ENCODE measurements around the gene FANCC.

The FANCC gene

DNA sequence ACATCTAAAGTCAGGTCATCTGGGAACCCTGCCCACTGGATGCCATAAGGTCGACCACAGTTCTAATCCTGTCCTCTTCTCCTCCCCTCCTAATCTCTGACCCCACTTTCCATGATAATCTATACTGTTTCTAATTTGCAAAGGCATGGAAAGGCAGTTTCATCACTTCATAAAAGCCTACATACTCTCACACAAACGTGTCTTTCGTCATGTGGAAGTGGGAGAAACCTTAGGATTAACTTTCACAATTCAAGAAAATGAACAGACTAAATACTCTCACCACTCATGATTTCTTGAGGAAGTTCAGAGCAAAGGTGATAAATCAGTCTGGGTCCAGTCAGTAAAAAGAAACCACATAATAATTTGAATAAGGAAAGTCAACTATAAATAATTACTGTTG, 5.5 kb downstream of the FANCC start:
- no peaks in the 10 kb centered on the region for H3K9me3 ChIP-seq (ENCODE audit: insufficient read depth, low read length)
- H3K4me1 ChIP-seq (ENCODE audit: insufficient read depth, insufficient read length), result no peaks in the 10 kb centered on the region
- no peak for DNase-seq (ENCODE audit: low read depth, low spot score)
- H3K36me3 ChIP-seq (ENCODE audit: insufficient read depth, insufficient read length, low read length), result peaks cover 15% of the 10 kb centered on the region
- H3K4me3 ChIP-seq (ENCODE audit: insufficient read length, low read depth), result no peak overlapping the region
- no peak overlapping the region for H3K9ac ChIP-seq (ENCODE audit: insufficient read length, low read depth)
- TF ChIP-seq YY1 (IDR thresholded peaks at IDR 0.05; ENCODE audit: insufficient read depth, insufficient read length) (no peak), SUZ12 (IDR thresholded peaks at IDR 0.05; ENCODE audit: extremely low read depth, insufficient read depth, insufficient read length) (no peak), ZNF274 (IDR thresholded peaks at IDR 0.05; ENCODE audit: low read depth, low read length) (no peak)
- no peaks in the 10 kb centered on the region for H3K27me3 ChIP-seq (ENCODE audit: insufficient read depth, insufficient read length)

DNA sequence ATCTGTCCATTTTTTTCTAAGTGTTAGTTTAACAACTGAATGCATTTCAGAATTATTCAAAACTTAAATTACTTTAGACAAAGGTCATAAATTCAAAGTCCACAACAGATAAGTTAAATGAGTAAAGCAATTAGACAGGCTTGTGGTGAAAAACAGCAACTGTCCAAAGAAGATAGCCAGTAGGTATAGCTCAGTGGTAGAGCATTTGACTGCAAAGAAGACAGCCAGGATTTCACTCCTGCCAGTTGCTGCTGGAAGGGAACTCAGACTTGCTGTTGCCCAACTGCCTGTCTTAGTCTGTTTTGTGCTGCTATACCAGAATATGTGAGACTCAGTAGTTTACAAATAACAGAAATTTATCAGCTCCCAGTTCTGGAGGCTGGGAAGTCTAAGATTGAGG, 10.0 kb downstream of the FANCC start:
- Histone ChIP-seq H3K4me1 (ENCODE audit: insufficient read depth, insufficient read length) (peaks cover 2% of the 10 kb centered on the region), H3K36me3 (ENCODE audit: insufficient read depth, insufficient read length, low read length) (peaks cover 4% of the 10 kb centered on the region), H3K27me3 (ENCODE audit: insufficient read depth, insufficient read length) (no peaks in the 10 kb centered on the region), H3K9me3 (ENCODE audit: insufficient read depth, low read length) (no peaks in the 10 kb centered on the region), H3K9ac (ENCODE audit: insufficient read length, low read depth) (no peak overlapping the region), H3K4me3 (ENCODE audit: insufficient read length, low read depth) (no peak overlapping the region)
- no peak for DNase-seq (ENCODE audit: low read depth, low spot score)
- no peak for TF ChIP-seq SUZ12 (IDR thresholded peaks at IDR 0.05; ENCODE audit: extremely low read depth, insufficient read depth, insufficient read length)
- TF ChIP-seq YY1 (IDR thresholded peaks at IDR 0.05; ENCODE audit: insufficient read depth, insufficient read length), result no peak
- no peak for TF ChIP-seq ZNF274 (IDR thresholded peaks at IDR 0.05; ENCODE audit: low read depth, low read length)

DNA sequence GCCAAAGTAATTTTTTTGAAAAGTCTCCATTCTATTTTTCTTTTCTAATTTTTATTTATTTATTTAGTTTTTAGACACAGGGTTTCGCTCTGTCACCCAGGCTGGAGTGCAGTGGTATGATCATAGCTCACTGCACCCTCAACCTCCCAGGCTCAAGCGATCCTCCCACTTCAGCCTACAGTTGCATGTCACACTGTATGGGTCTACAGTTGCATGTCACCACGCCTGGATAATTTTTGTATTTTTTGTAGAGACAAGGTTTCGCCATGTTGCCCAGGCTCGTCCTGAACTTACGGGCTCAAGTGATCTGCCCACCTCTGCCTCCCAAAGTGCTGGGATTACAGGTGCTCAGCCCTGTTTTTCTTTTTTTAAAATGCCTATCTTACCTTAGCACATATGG, 10.7 kb downstream of the FANCC start:
- Histone ChIP-seq H3K4me3 (ENCODE audit: insufficient read length, low read depth) (no peak overlapping the region), H3K9ac (ENCODE audit: insufficient read length, low read depth) (no peak overlapping the region), H3K36me3 (ENCODE audit: insufficient read depth, insufficient read length, low read length) (peaks cover 4% of the 10 kb centered on the region), H3K4me1 (ENCODE audit: insufficient read depth, insufficient read length) (peaks cover 2% of the 10 kb centered on the region), H3K9me3 (ENCODE audit: insufficient read depth, low read length) (no peaks in the 10 kb centered on the region), H3K27me3 (ENCODE audit: insufficient read depth, insufficient read length) (no peaks in the 10 kb centered on the region)
- no peak for TF ChIP-seq YY1 (IDR thresholded peaks at IDR 0.05; ENCODE audit: insufficient read depth, insufficient read length)
- no peak for TF ChIP-seq ZNF274 (IDR thresholded peaks at IDR 0.05; ENCODE audit: low read depth, low read length)
- TF ChIP-seq SUZ12 (IDR thresholded peaks at IDR 0.05; ENCODE audit: extremely low read depth, insufficient read depth, insufficient read length), result no peak
- DNase-seq (ENCODE audit: low read depth, low spot score), result no peak

DNA sequence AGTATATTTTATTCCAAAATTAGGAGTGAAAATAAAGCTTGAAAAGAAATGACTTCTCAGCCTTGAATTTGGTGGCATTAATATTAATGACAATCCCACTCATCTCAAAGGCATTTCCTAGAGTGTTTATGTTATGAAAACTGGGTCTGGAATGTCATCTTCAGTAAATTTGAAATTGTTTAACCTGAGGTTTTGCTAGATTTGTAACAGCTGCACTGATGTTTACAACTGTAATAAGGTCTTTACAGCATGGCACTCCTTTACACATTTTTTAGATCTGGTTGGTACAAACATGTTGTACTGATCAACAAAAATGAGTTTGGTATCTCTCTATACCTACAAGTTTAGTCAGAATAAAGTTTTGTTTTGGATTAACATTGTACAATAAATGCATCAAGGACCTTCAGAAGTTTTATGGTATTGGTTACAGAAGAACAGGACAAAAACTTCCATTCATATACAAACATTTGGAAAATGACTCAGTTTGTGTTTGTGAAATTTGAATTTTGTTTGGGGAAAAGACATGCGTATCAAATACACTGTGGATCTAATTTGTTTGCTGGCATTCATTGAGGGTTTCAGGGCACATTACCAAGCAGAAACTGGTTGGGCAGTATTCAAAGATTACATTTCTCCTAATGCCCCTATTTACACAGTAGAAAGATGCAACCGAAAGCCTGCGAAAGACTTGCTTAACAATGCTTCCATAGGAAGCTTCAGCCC, 11.6 kb downstream of the FANCC start:
- H3K9ac ChIP-seq (ENCODE audit: insufficient read length, low read depth), result no peak overlapping the region
- no peak overlapping the region for H3K4me3 ChIP-seq (ENCODE audit: insufficient read length, low read depth)
- peaks cover 4% of the 10 kb centered on the region for H3K36me3 ChIP-seq (ENCODE audit: insufficient read depth, insufficient read length, low read length)
- H3K4me1 ChIP-seq (ENCODE audit: insufficient read depth, insufficient read length), result peaks cover 2% of the 10 kb centered on the region
- no peak for DNase-seq (ENCODE audit: low read depth, low spot score)
- H3K9me3 ChIP-seq (ENCODE audit: insufficient read depth, low read length), result no peaks in the 10 kb centered on the region
- no peaks in the 10 kb centered on the region for H3K27me3 ChIP-seq (ENCODE audit: insufficient read depth, insufficient read length)
- TF ChIP-seq SUZ12 (IDR thresholded peaks at IDR 0.05; ENCODE audit: extremely low read depth, insufficient read depth, insufficient read length) (no peak), ZNF274 (IDR thresholded peaks at IDR 0.05; ENCODE audit: low read depth, low read length) (no peak), YY1 (IDR thresholded peaks at IDR 0.05; ENCODE audit: insufficient read depth, insufficient read length) (no peak)

DNA sequence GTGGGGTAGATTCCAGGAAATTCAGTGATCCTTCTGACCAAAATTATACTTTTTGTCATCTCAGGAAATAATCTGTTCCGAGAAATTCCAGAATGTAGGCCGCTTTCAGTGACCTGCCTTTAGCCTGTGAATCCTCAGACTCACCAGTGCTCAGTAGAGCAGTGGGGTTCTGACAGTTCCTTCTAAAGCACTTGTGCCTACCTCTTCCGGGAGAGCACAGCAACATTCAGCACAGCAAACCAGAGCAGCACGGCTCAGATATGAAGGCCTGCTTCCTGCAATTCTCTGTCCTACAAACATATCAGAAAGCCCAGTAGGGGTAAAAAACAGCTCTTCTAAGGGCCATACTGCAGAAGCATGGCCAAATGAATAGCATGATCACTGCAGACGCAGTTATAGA, 15.0 kb downstream of the FANCC start:
- H3K9ac ChIP-seq (ENCODE audit: insufficient read length, low read depth), result no peak overlapping the region
- peaks cover 2% of the 10 kb centered on the region for H3K4me1 ChIP-seq (ENCODE audit: insufficient read depth, insufficient read length)
- H3K9me3 ChIP-seq (ENCODE audit: insufficient read depth, low read length), result no peaks in the 10 kb centered on the region
- DNase-seq (ENCODE audit: low read depth, low spot score), result no peak
- TF ChIP-seq SUZ12 (IDR thresholded peaks at IDR 0.05; ENCODE audit: extremely low read depth, insufficient read depth, insufficient read length) (no peak), YY1 (IDR thresholded peaks at IDR 0.05; ENCODE audit: insufficient read depth, insufficient read length) (no peak), ZNF274 (IDR thresholded peaks at IDR 0.05; ENCODE audit: low read depth, low read length) (no peak)
- H3K27me3 ChIP-seq (ENCODE audit: insufficient read depth, insufficient read length), result no peaks in the 10 kb centered on the region
- H3K4me3 ChIP-seq (ENCODE audit: insufficient read length, low read depth), result no peak overlapping the region
- no peaks in the 10 kb centered on the region for H3K36me3 ChIP-seq (ENCODE audit: insufficient read depth, insufficient read length, low read length)

DNA sequence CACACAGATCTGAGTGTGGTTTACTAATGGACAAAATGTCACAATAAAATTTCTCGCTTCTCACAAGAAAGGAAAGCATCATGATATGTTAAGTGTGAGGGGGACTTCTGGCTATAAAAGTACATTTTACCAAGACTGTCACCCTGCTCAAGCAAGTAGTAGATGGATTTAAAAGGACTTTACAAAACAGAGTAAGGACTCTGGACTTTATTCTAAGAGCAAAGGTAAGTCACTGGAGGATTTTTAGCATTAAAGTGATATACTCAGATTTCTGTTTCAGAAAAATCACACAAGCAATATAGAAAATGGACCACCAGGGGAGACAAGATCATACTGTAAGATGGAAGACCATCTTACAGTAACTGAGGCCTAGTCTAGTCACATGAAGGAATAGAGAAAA, 19.7 kb downstream of the FANCC start:
- TF ChIP-seq ZNF274 (IDR thresholded peaks at IDR 0.05; ENCODE audit: low read depth, low read length) (no peak), YY1 (IDR thresholded peaks at IDR 0.05; ENCODE audit: insufficient read depth, insufficient read length) (no peak), SUZ12 (IDR thresholded peaks at IDR 0.05; ENCODE audit: extremely low read depth, insufficient read depth, insufficient read length) (no peak)
- no peaks in the 10 kb centered on the region for H3K9me3 ChIP-seq (ENCODE audit: insufficient read depth, low read length)
- no peak for DNase-seq (ENCODE audit: low read depth, low spot score)
- no peaks in the 10 kb centered on the region for H3K4me1 ChIP-seq (ENCODE audit: insufficient read depth, insufficient read length)
- H3K4me3 ChIP-seq (ENCODE audit: insufficient read length, low read depth), result no peak overlapping the region
- no peaks in the 10 kb centered on the region for H3K27me3 ChIP-seq (ENCODE audit: insufficient read depth, insufficient read length)
- no peaks in the 10 kb centered on the region for H3K36me3 ChIP-seq (ENCODE audit: insufficient read depth, insufficient read length, low read length)
- no peak overlapping the region for H3K9ac ChIP-seq (ENCODE audit: insufficient read length, low read depth)

DNA sequence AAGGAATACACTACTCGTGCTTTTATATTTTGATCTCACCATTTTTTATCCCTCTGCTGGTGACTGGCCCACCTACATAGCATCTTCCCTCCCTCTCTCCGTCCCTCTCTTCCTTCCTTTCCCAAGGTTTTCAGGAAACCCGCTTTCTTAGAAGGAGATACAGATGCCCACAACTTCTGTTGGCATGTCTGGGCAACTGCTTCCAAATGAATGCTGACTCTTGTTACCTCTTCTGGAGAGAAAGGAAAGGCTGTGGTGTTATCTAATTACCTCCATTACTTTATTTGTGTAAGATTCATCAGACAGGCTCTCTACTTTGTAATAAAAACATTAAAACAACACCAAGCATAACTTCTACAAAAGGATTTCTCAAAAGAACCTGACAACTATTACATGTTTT, 20.2 kb downstream of the FANCC start:
- no peak for TF ChIP-seq SUZ12 (IDR thresholded peaks at IDR 0.05; ENCODE audit: extremely low read depth, insufficient read depth, insufficient read length)
- no peak for TF ChIP-seq YY1 (IDR thresholded peaks at IDR 0.05; ENCODE audit: insufficient read depth, insufficient read length)
- TF ChIP-seq ZNF274 (IDR thresholded peaks at IDR 0.05; ENCODE audit: low read depth, low read length), result no peak
- Histone ChIP-seq H3K27me3 (ENCODE audit: insufficient read depth, insufficient read length) (no peaks in the 10 kb centered on the region), H3K36me3 (ENCODE audit: insufficient read depth, insufficient read length, low read length) (no peaks in the 10 kb centered on the region), H3K9ac (ENCODE audit: insufficient read length, low read depth) (no peak overlapping the region), H3K9me3 (ENCODE audit: insufficient read depth, low read length) (no peaks in the 10 kb centered on the region), H3K4me3 (ENCODE audit: insufficient read length, low read depth) (no peak overlapping the region), H3K4me1 (ENCODE audit: insufficient read depth, insufficient read length) (no peaks in the 10 kb centered on the region)
- no peak for DNase-seq (ENCODE audit: low read depth, low spot score)
